CD4-positive, alpha-beta T cell treated with Interleukin-12 subunit alpha and Interleukin-12 subunit beta, for 1 hour (primary cell): ENCODE data around the gene ALG9.
A peak's percentile ranks its signal among the peaks of the same experiment; 100 is the strongest.
"Not testable (repeated sequence)": the region's sequence is repeated elsewhere in the genome, so short reads cannot be mapped to it uniquely, and the experiment has no call there.

Experiments
- DNase-seq: peaks from one replicate; pipeline ENCODE4 v3.0.0-alpha.2; 2020

The ALG9 gene

DNA sequence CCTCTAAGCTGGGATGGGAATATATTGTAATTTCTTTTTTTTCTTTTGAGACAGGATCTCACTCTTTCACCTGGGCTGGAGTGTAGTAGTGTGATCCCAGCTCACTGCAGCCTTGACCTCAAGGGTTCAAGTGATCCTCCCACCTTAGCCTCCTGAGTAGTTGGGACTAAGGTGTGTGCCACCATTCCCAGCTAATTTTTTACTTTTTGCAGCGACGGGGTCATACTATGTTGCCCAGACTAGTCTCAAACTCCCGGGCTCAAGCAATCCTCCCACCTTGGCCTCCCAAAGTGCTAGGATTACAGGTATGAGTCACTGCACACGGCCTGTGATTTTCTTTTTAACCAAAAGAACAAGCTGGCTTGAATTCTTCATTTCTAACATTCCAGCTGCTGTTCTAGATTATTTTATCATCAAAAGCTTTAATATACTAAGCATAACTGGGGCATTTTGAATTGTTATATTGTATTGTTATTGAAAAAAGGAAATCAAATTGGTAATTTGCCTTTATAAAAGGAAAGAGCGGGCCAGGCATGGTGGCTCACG, 78.4 kb downstream of the ALG9 start:
- no peak for DNase-seq

DNA sequence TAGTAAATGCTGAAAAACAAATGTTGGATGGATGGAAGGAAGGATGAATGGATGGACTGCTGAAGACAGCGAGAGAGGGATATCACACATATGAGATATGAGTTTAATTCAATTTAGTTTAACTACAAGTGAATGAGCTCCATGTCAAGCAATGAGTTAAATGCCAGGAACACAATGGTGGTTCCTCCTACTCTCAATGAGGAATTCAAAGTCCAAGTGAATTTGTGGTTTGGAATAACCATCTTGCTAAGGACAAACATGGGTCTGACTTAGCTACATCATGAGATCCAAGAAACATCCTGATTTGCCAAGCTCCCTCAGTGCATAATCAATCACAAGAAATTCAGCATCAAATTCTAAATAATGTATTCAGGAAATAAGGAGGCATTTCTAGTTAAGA, 79.1 kb downstream of the ALG9 start:
- DNase-seq: no peak

DNA sequence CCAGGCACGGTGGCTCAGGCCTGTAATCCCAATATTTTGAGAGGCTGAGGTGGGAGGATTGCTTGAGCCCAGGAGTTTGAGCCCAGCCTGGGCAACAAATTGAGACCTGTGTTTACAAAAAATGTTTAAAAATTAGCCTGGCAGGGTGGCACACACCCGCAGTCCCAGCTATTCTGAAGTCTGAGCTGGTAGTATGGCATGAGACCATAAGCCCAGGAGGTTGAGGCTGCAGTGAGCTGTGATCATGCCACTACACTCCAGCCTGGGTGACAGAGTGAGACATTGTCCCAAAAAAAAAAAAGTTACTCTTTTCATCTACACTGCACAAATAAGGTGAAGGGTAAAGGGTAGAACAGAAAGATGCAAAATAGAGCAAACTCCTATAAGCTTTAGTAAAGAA, 82.9 kb downstream of the ALG9 start:
- no peak for DNase-seq

DNA sequence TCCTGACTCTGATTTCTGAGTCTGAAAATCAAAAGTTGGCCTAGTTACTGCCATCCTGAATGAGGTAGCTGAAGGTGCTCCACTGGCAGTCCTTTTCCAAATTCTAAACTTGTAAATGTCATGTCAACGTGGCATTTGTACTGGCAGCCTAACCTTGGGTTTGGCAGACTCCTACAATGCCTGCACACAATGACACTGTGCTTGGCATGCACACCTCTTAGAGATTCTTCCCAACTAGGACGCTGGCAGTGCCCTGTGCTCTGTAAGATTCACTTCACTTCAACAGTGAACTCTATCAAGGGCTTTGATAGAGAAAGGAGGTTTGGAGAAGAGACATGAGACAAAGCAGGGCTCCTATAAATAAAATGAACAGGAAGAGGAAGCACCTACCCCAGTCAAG, 83.3 kb downstream of the ALG9 start:
- no peak for DNase-seq

DNA sequence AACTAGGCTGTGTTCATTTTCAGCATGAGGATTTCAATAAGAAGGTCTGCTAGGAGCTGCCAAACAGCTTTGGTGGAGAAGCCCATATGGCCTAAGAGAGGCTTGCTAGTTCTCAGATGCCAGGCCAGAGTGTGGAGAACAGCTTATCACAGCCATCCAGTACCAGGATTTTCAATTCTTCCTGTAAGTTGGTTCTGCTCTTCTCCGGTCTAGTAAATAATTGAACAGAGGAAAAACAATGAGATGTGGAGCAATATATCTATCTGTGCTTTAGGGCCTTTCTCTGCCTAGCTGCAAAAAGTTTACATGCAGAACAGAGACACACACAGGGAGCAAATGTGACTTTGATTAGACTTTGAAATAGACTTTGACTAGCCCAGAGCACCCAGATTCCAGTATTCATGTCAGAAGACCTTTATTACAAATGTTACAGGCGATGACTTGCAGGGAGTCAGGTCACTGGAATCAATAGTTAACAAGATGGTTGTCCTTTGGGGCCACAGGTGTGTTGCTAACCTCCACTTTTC, 85.4 kb downstream of the ALG9 start:
- DNase-seq: no peak

DNA sequence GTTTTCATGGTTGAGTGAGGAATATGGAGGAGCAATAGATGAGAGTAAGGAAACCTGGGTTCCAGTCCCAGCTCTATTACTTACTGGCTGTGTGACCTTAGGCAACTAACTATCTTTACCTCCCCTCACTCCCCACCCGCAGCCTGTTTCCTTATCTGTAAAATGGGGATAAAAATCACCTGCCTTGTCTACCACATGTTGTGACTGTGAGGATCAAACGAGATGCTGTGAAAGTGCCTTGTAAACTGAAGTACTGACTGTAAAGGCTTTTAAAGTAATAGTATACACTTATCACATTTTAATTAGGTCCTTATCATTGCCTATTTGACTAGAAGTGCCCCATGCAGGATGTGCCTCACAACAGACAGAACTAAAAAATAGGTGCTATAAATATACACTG, 86.3 kb downstream of the ALG9 start:
- no peak for DNase-seq

DNA sequence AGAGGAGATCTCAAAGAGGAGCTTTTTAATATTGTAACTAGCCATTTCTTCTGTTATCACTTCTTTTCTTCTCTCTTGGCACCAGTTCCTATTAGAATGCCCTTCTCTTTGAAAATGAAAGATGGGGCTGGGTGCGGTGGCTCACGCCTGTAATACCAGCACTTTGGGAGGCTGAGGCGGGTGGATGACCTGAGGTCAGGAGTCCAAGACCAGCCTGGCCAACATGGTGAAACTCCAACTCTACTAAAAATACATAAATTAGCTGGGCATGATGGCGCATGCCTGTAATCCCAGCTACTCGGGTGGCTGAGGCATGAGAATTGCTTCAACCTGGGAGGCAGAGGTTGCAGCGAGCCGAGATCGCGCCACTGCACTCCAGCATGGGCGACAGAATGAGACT, 87.1 kb downstream of the ALG9 start:
- not testable (repeated sequence) for DNase-seq

DNA sequence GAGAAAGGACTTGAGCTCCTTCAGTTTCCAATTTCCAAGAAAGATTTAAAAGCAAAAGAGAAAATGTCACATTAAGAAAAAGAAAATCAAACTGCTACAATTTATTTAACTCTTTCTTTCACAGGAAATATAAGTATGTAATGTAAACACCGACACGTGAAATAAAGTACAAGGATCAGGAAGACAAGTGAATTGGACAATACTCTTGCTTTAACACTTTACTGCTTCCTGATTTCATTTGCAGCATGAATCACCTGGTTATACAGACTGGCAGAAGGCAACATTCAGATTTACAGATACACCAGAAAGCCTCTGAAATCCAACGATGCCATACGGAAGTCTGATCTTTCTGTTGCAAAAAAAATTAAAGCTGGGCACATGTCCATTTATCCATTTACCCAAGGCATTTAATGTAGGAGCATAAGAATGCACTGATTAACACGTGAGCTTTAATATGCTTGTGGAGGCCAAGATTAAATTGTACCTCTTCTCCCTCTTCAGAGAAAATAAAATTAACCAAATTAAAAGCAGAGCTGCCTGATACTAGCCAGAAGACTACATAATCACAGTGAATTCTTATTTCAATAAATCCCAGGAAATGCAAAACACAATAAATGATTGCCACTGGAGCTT, 89.2 kb downstream of the ALG9 start:
- no peak for DNase-seq

DNA sequence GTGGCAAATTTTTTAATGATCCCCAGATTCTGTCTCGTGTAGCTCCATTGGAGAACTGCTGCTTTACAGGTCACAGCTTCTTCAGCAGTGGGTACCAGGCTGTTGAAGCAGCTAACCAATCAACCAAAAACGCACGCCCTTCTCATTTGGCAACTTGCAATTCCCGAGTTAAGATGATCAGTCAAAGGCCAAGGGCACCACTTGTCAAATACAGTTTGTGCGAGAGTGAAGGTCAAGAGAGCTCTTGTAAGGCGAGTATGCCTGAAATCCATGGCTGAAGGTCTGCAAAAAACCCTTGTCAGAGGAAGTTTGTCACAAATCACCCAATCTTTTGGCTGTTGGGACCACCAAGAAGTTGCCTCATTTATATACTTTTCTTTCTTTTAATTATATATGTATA, 92.3 kb downstream of the ALG9 start:
- no peak for DNase-seq

DNA sequence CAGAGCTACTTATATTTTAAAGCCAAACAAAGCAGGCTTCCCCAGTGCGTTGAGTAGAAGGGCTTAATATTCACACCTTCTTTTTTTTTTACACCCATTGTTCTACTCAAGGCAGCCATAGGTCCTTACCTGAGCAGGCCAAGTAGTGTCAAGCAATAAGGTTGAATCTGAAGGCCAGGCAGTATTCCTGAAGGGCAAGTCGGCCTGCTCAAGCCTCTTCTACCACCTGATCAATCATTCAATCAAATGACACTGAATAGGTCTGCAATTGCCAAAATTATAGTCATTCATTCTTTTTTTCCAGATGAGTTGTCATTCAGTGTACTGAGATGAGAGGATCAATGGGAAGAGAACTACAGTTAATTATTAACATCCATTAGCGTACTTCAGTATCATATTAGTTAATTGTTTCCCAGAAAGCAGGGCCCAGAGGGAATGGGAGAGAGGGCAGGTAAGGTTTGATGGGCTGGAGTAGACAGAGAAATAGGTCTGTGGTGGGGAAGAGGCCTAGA, 93.3 kb downstream of the ALG9 start:
- no peak for DNase-seq

DNA sequence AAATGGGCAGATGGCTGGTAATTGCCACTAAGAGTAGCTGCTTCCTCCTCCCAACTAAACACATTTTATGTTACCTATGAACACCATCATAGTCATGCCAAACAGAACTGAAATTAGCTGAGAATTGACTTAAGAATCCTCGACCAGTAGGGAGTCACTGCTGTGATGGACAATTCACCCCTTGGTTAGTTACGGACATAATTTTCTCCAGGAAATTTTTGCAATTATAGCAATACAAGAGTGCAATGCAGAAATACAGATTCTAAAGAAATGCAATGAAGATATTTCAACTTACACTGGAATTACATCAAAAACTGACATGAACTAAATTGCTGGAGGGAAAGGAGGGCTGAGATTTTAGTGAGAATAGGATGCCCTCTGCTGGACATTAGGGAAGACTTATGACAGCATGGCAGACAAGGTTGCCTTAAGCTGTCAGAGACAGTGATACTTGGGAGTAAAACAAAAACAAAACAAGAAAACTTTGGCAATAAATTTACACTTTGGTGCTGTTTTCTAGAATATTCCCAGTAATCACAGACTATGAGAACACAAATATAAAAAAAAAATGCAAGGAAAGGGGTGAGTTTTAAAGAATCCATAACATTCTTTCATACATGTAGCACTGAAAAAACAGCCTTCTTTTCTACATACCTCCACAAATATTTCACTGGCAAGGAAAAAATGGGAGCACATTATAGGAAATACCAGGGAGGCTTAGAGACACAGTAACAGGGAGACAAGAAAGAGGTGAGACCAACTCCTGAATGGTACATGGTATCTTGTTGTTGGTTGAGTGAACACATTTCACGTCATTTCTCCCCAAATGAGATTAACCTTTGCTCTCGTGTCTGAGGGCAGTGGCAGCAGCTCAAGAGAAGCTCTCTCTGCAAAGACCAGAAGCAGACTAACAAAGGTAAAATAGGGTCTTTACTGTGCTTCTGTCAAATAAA, 94.0 kb downstream of the ALG9 start:
- peak; percentile 70 for DNase-seq

DNA sequence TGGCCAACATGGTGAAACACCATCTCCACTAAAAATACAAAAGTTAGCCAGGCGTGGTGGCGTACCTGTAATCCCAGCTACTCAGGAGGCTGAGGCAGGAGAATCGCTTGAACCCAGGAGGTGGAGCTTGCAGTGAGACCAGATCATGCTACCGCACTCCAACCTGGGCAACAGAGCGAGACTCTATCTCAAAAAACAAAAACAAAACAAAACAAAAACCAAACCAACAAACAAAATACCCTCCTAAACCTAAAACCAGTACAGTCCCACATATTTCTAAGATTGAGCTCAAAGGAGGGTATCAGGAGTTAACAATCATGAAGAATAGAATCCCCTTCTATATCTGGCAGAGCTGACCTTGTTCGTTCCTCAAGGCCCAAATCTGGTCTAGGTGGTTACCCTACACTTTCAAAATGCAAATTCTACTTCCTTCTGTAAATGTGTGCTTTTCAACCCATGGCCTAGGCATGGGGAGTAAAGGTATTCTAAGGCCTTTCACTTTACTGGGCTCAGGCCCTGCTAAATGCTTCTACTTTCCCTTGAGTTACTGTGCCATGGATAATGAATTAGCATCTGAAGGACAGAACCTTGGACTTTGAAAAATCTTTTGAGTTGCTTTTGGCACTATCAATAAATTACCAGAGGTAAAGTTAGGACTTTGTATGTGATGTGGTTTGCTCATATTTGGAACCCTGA, 94.8 kb downstream of the ALG9 start:
- no peak for DNase-seq

DNA sequence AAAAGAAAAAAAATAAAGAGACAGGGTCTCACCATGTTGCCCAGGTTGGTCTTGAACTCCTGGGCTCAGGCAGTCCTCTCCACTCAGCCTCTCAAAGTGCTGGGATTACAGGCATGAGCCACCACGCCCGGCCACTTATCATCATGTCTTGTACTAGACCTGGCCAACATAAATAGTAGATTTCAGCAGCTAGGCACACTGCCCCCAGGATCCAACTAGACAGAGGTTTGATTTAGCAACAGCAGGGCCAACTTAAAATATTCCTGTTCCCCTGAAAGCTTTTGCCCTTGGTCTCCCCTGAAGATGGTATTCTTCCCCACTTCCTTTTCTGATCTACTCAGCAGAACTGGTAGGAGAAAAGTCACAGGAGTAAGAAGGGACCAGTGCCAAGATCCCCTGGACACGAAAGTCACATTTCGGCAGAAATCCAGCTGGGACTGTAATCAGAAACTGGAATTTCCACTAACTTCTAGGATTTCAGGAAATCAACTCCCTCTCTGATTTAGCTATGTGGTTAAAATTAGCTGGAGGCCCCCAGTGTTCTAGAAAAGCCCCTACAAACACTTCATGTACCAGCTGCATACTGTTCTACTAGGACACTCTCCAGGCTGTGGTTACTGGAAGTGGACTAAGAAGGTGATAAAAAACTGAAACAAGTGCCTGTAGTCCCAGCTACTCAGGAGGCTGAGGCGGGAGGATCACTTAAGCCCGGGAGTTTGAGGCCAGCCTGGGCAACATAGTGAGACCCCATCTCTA, 96.2 kb downstream of the ALG9 start:
- no peak for DNase-seq

DNA sequence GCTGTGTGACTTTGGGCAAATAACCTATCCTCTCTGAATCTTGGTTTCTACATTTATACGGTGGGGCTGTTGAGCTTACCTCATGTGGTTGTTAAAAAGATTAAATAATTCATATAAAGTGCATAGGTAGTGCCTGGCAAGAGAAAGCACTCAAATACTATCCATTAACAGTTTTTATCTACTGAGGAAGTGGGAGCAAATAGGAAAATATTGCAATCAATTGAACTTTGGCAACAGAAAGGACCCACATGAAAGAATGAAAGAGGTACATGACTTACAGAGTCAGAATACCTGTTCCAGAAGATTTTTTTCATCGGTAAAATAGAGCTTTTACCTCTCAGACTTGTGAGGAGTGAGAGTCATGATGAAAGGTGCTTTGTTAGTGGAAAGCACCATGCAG, 98.8 kb downstream of the ALG9 start:
- no peak for DNase-seq

DNA sequence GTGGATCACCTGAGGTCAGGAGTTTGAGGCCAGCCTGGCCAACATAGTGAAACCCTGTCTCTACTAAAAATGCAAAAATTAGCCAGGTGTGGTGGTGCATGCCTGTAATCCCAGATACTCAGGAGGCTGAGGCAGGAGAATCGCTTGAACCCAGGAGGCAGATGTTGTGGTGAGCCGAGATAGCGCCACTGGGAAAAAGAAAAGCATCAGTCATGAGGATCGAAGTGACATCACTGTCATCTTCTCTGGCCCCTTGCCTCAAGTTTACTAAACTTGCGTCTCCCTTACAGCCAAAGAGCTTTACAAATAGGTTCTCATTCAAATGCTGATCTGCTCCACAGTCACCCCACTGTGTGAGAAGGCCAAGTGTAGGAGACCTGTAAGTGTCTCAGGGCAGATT, 100.2 kb downstream of the ALG9 start:
- DNase-seq: not testable (repeated sequence)

DNA sequence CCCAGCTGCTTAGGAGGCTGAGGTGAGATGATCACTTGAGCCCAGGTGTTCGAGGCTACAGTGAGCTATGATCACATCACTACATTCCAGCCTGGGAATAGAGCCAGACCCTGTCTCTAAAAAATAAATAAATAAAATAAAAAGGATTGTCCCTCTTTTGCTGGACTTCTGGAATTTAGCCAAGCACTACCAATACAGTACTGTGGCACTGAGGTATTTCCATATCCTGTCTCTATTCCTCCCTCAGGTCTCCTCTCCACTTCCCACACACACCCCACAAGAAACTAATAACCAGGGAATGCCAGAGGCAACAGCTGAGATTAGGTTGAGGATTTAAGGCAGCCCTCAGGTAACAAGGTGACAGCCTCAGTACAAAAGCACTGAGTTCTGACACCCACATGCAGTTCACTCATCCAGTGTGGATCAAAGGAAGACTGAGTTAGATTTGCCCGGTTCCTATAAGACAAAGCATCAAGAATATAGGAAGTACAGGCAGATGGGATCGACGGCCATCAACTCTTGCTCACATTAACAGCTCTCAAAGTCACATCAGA, 100.7 kb downstream of the ALG9 start:
- DNase-seq: no peak

DNA sequence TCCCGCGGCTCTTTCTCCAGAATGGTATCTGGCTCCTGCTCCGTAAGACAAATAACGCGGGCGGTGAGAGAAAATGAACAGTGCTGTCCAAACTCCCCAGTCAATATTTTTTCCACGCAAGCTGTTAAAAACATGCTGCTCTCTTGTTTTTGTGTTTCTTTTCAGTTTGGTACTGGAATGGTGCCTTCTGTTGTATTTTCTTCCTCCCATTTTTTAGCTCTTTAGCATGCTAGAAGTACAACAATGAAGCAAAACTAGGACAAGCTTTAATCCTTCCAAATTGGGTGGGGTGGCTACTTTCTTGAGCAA, 104.6 kb downstream of the ALG9 start:
- no peak for DNase-seq

DNA sequence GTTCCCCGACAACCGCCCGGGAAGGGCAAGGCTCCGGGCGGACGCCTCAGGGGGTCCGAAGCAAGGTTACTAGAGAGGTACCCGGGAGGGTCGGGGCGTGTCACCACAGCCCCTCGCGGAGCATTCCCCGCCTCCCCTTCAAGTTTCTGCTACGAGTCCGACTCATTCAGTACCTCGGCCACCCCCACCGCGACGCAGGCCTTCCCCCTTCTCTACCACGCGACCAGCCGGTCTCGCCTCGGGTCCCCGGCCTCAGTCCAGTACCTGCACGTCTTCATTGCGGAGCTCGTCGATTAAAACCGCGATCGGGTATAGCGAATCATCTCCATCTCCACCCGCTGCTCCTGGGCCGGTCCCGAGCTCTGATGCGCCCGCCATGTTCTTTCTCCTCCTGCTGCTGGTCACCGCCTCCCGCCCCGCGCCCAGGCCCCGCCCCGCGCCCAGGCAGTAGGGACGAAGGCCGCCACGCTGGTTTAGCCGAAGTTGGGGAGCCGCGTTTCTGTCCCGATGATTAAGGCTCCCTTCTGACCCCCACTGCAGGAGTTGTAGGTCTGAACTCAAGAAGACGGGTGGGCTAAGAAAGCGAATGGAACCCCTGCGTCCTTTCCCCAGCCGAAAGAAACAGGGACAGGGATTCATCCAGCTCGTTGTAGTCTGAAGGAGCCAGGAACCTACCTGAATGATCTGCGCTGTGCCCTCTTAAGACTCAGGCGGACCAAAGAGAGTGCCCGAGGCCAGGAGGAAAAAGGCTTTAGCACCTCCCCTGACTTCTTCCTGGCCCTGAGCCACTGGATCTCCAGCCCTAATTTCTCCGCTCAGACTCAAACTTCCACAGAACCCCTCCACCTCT, 105.2 kb downstream of the ALG9 start, which contains the start of gene PPP2R1B:
PPP2R1B (minus strand) TSS at position 406 of the 850 bp plus-strand sequence; CDS start at position 378, 28 bp downstream.
- DNase-seq: peak; percentile 73

DNA sequence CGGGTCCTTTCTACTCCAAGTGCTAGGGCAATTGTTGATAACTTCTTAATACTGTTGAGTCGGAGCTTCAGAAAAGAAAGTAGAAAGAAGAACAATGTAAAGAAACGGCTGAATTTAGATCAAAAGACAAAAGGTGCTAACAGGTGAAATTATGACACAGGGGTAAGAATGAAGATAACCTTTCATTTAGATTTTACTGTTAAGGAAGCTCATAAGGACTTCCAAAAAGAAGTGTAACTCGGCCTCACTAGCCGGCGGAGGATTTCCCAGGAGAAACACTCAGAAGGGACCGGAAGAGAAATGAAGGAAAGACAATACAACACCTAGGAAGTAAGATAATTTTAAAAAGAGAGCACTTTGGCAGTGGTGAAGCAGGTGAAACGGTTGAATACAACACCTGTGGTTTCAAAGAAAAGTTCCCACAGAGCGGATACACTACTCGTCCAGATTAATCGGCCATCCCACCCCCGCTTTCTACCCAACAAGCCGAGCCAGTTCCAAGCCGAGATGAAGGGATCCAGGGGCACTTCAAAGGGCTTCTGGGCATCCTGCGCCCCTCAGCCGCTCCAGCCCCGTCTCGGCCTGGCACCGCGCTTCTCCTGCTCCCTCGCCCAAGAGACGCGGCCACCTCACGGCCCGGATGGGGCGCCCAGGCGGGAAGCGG, 105.9 kb downstream of the ALG9 start:
- no peak for DNase-seq

DNA sequence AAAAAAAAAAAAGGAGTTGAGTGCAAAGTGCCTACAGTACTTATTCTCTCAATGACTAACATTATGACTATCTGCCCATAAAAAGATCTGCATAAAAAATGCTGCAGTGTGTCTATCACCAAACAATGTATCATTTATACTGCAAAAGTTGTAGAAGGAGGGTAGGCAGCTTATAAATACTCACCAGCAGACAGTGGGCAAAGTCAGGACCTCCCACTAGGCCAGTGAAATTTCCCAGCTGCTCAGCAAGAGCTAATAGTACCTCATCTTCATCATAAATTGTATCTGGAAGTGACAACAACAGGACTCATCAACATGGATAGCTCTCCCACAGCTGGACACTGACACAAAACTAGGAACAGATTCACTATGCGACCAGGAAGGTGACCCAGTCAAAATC, 106.8 kb downstream of the ALG9 start:
- no peak for DNase-seq
